ENCODE data around the gene TUBGCP2.

GRCh38 chr10:133238466-133238804 lies 70.2 kb downstream of the TUBGCP2 start:
- TF ChIP-seq, protein P1, sequence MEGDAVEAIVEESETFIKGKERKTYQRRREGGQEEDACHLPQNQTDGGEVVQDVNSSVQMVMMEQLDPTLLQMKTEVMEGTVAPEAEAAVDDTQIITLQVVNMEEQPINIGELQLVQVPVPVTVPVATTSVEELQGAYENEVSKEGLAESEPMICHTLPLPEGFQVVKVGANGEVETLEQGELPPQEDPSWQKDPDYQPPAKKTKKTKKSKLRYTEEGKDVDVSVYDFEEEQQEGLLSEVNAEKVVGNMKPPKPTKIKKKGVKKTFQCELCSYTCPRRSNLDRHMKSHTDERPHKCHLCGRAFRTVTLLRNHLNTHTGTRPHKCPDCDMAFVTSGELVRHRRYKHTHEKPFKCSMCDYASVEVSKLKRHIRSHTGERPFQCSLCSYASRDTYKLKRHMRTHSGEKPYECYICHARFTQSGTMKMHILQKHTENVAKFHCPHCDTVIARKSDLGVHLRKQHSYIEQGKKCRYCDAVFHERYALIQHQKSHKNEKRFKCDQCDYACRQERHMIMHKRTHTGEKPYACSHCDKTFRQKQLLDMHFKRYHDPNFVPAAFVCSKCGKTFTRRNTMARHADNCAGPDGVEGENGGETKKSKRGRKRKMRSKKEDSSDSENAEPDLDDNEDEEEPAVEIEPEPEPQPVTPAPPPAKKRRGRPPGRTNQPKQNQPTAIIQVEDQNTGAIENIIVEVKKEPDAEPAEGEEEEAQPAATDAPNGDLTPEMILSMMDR (conservative IDR thresholded peaks at IDR 0.05; ENCODE audit: low read depth, low read length) = no peak
- TF ChIP-seq EZH2 (IDR thresholded peaks at IDR 0.05; ENCODE audit: borderline replicate concordance, low read depth, low read length, poor library complexity, severe bottlenecking) = peak; percentile 44

Data from A673 (cell line).